Upper lobe of left lung (tissue), 4 donors: ENCODE measurements around the gene RETNLB.

Experiments used
- POLR2A ChIP-seq, 4 donors: fragments of 450-650 bp; IDR thresholded peaks; one replicate each; pipeline ENCODE4 v1.5.1; 2016 to 2017; ENCODE audit warnings: antibody characterized with exemption in 4 of 4, mild to moderate bottlenecking in 2 of 4
- TF ChIP-seq, protein P1 (sequence below), 6 experiments: fragments of 450-650 bp in 4 of 6; fragments of 200-600 bp in 2 of 6; sonication (generic) in 2 of 6; IDR thresholded peaks; one replicate each; pipeline ENCODE4 v1.5.1; 2016 to 2019; ENCODE audit warnings: antibody characterized with exemption in 6 of 6

DNA sequence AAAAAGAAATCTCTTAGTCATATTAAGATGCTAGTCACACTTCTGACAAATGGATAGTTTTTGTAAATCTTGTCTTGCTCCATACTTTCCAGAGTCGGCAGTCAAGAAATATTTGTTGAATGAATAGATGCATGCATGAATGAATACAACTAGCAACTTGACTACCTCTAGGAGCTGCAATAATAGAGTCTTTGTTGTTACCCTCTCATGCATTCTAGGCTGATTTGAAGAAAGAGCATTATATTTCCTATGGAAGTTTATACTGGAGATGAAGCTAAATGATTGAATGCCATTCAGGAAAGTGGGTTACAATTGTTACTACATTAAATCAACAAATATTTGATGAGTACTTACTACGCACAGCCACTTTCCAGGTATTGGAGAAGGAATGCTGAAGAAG, 47.2 kb upstream of the RETNLB start:
- TF ChIP-seq, protein P1, sequence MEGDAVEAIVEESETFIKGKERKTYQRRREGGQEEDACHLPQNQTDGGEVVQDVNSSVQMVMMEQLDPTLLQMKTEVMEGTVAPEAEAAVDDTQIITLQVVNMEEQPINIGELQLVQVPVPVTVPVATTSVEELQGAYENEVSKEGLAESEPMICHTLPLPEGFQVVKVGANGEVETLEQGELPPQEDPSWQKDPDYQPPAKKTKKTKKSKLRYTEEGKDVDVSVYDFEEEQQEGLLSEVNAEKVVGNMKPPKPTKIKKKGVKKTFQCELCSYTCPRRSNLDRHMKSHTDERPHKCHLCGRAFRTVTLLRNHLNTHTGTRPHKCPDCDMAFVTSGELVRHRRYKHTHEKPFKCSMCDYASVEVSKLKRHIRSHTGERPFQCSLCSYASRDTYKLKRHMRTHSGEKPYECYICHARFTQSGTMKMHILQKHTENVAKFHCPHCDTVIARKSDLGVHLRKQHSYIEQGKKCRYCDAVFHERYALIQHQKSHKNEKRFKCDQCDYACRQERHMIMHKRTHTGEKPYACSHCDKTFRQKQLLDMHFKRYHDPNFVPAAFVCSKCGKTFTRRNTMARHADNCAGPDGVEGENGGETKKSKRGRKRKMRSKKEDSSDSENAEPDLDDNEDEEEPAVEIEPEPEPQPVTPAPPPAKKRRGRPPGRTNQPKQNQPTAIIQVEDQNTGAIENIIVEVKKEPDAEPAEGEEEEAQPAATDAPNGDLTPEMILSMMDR (IDR thresholded peaks at IDR 0.05) = no peak
- no peak for TF ChIP-seq POLR2A (IDR thresholded peaks at IDR 0.05)
